Measurements from ENCODE around the gene LMAN2.
"Not testable (repeated sequence)": the region's sequence is repeated elsewhere in the genome, so short reads cannot be mapped to it uniquely, and the experiment has no call there.

Gene LMAN2

GRCh38 chr5:177310332-177310731, 41.1 kb downstream of the LMAN2 start:
- no peaks in the 10 kb centered on the region for H3K27me3 ChIP-seq
- peaks cover 48% of the 10 kb centered on the region for H3K36me3 ChIP-seq
- H3K9ac ChIP-seq, result peak overlapping the region; percentile 98
- peak overlapping the region; percentile 97 for H3K27ac ChIP-seq
- peaks cover 92% of the 10 kb centered on the region for H4K20me1 ChIP-seq
- H3K9me3 ChIP-seq, result no peaks in the 10 kb centered on the region
- peak overlapping the region; percentile 100 for H3K4me2 ChIP-seq
- peaks cover 79% of the 10 kb centered on the region for H3K4me1 ChIP-seq
- peak overlapping the region; percentile 92 for H3K4me3 ChIP-seq
- TF ChIP-seq Cebpa-rat (IDR thresholded peaks at IDR 0.05), result no peak

GRCh38 chr5:177309351-177310191, 41.9 kb downstream of the LMAN2 start:
- Histone ChIP-seq H3K36me3 (peaks cover 52% of the 10 kb centered on the region), H3K9ac (peak overlapping the region; percentile 98), H4K20me1 (peaks cover 92% of the 10 kb centered on the region), H3K27ac (peak overlapping the region; percentile 97), H3K4me2 (peak overlapping the region; percentile 100), H3K4me3 (peak overlapping the region; percentile 92), H3K4me1 (peaks cover 85% of the 10 kb centered on the region), H3K27me3 (no peaks in the 10 kb centered on the region), H3K9me3 (no peaks in the 10 kb centered on the region)
- no peak for TF ChIP-seq Cebpa-rat (IDR thresholded peaks at IDR 0.05)

DNA sequence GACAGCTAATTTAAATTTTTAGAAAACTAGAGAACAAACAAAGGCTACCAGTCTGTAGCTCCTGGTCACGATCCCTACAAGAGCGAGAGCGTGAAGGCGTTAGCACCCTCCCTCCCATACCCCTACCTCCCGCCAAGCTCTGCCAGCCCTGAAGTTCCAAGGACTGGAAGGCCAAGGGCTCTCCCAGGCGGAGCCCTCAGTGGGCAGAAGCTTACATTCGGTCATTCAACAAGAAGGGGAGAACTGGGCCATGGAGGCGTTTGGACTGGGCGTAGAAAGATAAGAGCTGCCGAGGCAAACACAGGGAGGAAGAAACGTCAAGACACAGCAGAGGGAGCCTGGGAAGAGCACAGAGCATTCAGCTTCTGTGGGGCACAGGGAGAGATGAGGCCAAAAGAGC, 42.7 kb downstream of the LMAN2 start:
- Histone ChIP-seq H3K4me2 (peak overlapping the region; percentile 100), H3K27ac (peak overlapping the region; percentile 97), H3K9ac (peak overlapping the region; percentile 98), H3K9me3 (no peaks in the 10 kb centered on the region), H4K20me1 (peaks cover 92% of the 10 kb centered on the region), H3K27me3 (no peaks in the 10 kb centered on the region), H3K4me3 (peak overlapping the region; percentile 92), H3K4me1 (peaks cover 81% of the 10 kb centered on the region), H3K36me3 (peaks cover 52% of the 10 kb centered on the region)
- TF ChIP-seq Cebpa-rat (IDR thresholded peaks at IDR 0.05), result no peak

- Histone ChIP-seq H3K36me3 (peaks cover 52% of the 10 kb centered on the region), H3K4me3 (peak overlapping the region; percentile 92), H3K9me3 (no peaks in the 10 kb centered on the region), H3K27me3 (no peaks in the 10 kb centered on the region), H4K20me1 (peaks cover 83% of the 10 kb centered on the region), H3K9ac (peak overlapping the region; percentile 98), H3K27ac (peak overlapping the region; percentile 97), H3K4me2 (peak overlapping the region; percentile 100), H3K4me1 (peaks cover 71% of the 10 kb centered on the region)
- no peak for TF ChIP-seq Cebpa-rat (IDR thresholded peaks at IDR 0.05)
Observed at GRCh38 chr5:177307544-177308363, 43.7 kb downstream of the LMAN2 start.

DNA sequence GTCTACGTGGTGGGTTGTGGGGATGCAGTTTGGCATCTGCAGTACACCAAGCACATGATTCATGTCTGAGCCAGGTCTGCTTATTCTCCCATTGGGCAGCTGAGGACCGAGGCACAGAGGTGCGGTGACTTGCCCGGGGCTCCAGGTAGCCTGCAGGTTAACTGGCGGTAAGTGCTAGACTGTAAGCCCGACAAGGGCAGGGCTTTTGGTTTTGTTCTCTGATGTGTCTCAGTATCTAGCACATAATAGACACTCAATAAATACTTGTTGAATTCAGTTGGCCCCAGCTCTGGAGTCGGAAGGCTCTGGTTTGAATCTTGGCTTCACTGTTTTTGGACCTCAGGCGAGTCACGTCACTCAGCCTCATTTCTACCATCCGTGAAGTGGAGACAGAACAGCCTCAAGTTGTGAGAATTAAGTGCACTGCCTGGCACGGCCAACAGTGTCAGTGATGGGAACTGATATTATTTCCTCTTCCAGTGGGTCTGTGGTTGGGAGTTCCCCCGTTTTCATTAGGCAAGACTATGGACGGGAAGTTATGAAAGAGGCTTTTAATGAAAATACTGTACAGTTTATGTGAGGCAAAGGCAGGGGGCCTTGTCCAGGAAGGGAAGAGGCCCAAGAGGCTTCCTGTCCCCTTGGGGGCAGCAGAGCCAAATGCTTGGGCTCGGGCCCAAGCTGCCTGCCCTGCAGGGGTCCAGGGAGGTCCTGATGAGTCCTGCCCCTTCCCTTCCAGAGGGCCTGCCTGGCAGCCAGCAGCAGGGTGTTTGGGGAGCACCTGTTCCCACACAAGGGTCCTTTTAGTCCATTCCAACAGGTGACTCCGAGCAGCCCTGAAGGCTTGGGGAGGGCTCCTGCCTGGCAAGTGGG, 44.6 kb downstream of the LMAN2 start:
- Histone ChIP-seq H3K9me3 (no peaks in the 10 kb centered on the region), H3K9ac (peak overlapping the region; percentile 98), H3K4me2 (peak overlapping the region; percentile 100), H3K4me1 (peaks cover 74% of the 10 kb centered on the region), H3K27ac (peak overlapping the region; percentile 97), H3K27me3 (no peaks in the 10 kb centered on the region), H4K20me1 (peaks cover 78% of the 10 kb centered on the region), H3K4me3 (peak overlapping the region; percentile 92), H3K36me3 (peaks cover 55% of the 10 kb centered on the region)
- TF ChIP-seq Cebpa-rat (IDR thresholded peaks at IDR 0.05), result peak; percentile 82

- H3K36me3 ChIP-seq, result peaks cover 63% of the 10 kb centered on the region
- H3K4me3 ChIP-seq, result 0 out of 2 replicates have a peak overlapping the region, but pooled peaks have one; percentile 89
- H3K4me2 ChIP-seq, result peak overlapping the region; percentile 100
- peak overlapping the region; percentile 92; the same call in 1 of the 2 replicates for H3K9ac ChIP-seq
- not testable (repeated sequence) for H3K9me3 ChIP-seq, H3K27me3 ChIP-seq
- peaks cover 82% of the 10 kb centered on the region for H3K4me1 ChIP-seq
- peaks cover 81% of the 10 kb centered on the region for H4K20me1 ChIP-seq
- peak overlapping the region; percentile 97; the same call in 1 of the 2 replicates for H3K27ac ChIP-seq
Observed at GRCh38 chr5:177306103-177306640, 45.3 kb downstream of the LMAN2 start.

DNA sequence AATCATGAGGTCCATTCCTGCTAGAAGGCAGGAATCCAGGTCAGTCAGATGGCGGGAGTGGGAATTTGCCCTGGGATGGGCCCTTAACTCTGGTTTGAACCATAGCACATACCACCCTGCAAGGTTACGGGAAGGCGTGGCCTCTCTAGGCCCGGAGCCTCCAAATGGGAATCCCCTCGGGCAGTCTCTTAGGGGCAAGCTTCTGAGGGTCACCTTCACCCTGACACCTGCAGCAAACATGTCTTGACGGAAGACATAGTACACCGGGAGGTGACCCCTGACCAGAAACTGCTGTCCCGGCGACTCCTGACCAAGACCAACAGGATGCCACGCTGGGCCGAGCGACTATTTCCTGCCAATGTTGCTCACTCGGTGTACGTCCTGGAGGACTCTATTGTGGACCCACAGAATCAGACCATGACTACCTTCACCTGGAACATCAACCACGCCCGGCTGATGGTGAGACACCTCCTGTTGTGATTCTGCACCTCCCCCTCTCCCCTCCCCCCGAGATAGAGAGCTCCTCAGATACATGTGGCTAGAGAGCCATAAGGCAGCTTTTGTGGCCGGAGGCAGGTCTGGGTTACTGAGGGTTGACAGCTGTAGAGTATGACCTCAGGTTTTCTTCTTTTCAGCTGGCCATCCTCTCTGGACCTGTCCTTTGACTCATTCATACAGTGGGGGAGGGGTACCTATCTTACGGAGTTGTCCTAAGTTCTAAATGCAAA, 46.9 kb downstream of the LMAN2 start:
- peaks cover 76% of the 10 kb centered on the region for H4K20me1 ChIP-seq
- peak overlapping the region; percentile 92 for H3K9ac ChIP-seq
- no peaks in the 10 kb centered on the region for H3K9me3 ChIP-seq
- peaks cover 84% of the 10 kb centered on the region for H3K4me1 ChIP-seq
- TF ChIP-seq Cebpa-rat (IDR thresholded peaks at IDR 0.05), result no peak
- peak overlapping the region; percentile 89 for H3K4me3 ChIP-seq
- no peaks in the 10 kb centered on the region for H3K27me3 ChIP-seq
- H3K36me3 ChIP-seq, result peaks cover 57% of the 10 kb centered on the region
- peak overlapping the region; percentile 94 for H3K27ac ChIP-seq
- H3K4me2 ChIP-seq, result peak overlapping the region; percentile 100

DNA sequence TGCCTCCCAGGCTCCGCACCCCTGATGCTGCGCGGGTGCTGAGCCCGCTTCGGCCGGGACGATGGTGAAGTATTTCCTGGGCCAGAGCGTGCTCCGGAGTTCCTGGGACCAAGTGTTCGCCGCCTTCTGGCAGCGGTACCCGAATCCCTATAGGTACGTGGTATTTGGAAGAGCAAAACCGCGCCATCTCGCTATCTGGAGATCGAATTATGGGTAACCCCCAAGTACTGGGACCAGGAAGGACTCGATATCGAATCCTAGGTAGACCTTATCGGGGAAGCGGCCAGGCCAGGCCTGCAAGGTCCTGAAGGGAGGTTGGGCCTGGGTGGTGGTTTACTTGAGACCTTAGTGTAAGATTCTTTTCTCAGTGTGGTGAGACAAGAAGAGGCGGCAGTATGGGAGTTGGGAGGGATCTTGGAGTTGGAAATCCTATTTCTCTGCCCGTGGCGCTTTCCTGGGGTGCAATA, 47.5 kb downstream of the LMAN2 start:
- Histone ChIP-seq H3K4me1 (peaks cover 84% of the 10 kb centered on the region), H3K36me3 (peaks cover 55% of the 10 kb centered on the region), H3K9ac (peak overlapping the region; percentile 92), H3K27me3 (no peaks in the 10 kb centered on the region), H3K4me2 (peak overlapping the region; percentile 100), H4K20me1 (peaks cover 76% of the 10 kb centered on the region), H3K27ac (peak overlapping the region; percentile 94), H3K9me3 (no peaks in the 10 kb centered on the region), H3K4me3 (peak overlapping the region; percentile 89)
- TF ChIP-seq Cebpa-rat (IDR thresholded peaks at IDR 0.05), result no peak
